ENCODE data around the gene TSPAN3.

The TSPAN3 gene

GRCh38 chr15:77030928-77031375 is 40.0 kb downstream of the TSPAN3 start:
- TF ChIP-seq CTCF (IDR thresholded peaks at IDR 0.05; ENCODE audit: insufficient read depth, low read length, missing control alignments) = no peak
- CTCF ChIA-PET = interaction anchor here (1.0 to 8.8 kb wide), 4 partner anchors 6 to 513 kb away, joined by 3 to 106 read pairs (median 12); no protein-coding TSS in a partner anchor
- DNase-seq (ENCODE audit: low read depth, low spot score) = no peak
- POLR2A ChIA-PET = no interaction called here
- no peak overlapping the region for H3K4me3 ChIP-seq (ENCODE audit: low read depth, low read length)

DNA sequence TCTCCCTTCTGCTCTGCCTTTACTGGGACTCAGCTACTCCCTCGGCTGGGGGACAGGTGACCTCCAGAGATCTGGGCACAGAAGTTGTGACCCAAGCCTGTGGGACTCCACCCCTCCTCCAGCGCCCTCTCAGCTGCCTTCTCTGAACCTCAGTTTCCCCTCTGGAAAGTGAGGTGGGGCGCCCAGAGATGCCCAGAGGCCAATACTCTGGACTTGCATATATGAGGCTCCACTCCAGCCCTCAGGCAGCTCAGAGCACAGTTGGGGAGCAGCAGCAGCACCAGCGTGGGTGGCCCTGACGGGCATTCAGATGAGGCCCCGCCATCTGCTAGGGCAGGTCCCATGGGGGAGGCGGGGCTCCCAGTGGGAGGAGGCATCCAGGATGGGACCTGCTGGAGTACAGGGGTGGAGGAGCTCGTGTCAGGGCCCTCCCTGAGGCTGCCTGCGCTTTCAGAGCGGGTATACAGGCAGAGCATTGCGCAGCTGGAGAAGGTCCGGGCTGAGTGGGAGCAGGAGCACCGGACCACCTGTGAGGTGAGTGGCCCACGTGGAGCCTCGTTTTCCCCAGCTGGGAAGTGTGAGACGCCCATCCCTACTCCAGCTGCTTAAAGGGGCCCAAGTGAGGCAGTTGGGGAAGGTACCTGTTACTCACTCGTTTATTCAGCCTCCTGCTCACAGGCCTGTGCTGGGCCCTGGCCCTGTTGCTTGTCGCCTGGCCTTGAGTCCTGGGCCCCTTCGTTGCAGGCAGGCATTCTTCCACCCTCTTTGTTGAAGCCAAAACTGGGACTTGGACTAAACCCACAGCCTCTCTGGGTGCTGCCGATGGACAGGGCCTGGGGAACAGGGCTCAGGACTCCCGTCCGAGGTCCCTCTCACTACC is 40.6 kb downstream of the TSPAN3 start:
- no peak overlapping the region for H3K4me3 ChIP-seq (ENCODE audit: low read depth, low read length)
- no peak for TF ChIP-seq CTCF (IDR thresholded peaks at IDR 0.05; ENCODE audit: insufficient read depth, low read length, missing control alignments)
- CTCF ChIA-PET = interaction anchor here (0.8 to 8.8 kb wide), 4 partner anchors 6 to 513 kb away, joined by 4 to 106 read pairs (median 12); no protein-coding TSS in a partner anchor
- POLR2A ChIA-PET = no interaction called here
- DNase-seq (ENCODE audit: low read depth, low spot score) = no peak

DNA sequence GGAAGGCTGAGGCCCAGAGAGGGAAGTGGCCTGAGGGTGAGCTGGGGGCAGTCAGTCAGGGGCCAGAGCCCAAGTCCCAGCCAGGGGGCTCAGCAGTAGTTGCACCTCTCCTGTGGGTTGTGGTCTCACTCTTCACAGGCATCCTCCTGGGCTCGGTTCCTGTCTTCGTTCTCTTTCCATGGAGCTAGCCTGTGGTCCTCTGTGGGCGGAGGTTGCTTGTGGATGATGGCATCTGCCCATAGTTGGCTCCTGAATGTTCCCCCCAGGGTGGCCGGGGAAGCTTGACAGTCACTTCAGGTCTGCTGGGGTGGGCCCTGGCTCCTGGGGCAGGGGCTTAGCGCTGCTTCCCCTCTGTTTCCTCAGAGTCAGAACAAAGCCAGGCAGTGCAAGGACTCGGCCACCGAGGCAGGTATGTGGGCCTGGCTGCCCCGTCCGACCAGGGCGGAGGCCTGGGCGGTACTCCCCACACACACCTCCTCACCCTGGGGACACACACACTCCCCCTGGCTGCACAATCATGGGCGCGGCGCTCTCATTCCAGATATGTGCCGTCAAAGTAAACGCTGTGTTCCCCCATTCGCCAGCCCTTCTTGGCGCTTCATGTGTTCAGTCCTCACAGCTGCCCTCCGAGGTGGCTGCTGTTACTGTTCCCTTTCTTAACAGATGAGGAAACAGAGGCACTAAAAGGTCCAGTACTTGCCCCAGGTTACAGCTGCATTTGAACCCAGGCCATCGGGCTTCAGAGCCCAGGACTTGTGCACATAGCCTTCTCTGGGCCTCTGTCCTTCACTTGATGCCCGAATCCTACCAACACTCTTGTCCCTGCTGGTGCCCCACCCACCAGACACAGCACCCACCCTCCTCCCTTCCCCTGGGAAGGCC is 41.5 kb downstream of the TSPAN3 start:
- no peak overlapping the region for H3K4me3 ChIP-seq (ENCODE audit: low read depth, low read length)
- no peak for TF ChIP-seq CTCF (IDR thresholded peaks at IDR 0.05; ENCODE audit: insufficient read depth, low read length, missing control alignments)
- POLR2A ChIA-PET = no interaction called here
- CTCF ChIA-PET = interaction anchor here (0.8 to 8.8 kb wide), 2 partner anchors 5 to 514 kb away, joined by 4 to 106 read pairs; no protein-coding TSS in a partner anchor
- DNase-seq (ENCODE audit: low read depth, low spot score) = no peak

- ChIA-PET POLR2A (no interaction called here), CTCF (interaction anchor here (3.0 kb wide), 1 partner anchor 515 kb away, joined by 10 read pairs; no protein-coding TSS in a partner anchor)
- DNase-seq (ENCODE audit: low read depth, low spot score) = no peak
- no peak for TF ChIP-seq CTCF (IDR thresholded peaks at IDR 0.05; ENCODE audit: insufficient read depth, low read length, missing control alignments)
- 0 out of 2 replicates have a peak overlapping the region, but pooled peaks have one; percentile 8 for H3K4me3 ChIP-seq (ENCODE audit: low read depth, low read length)
These were observed 42.3 kb downstream of the TSPAN3 start for GRCh38 chr15:77028451-77029165.

DNA sequence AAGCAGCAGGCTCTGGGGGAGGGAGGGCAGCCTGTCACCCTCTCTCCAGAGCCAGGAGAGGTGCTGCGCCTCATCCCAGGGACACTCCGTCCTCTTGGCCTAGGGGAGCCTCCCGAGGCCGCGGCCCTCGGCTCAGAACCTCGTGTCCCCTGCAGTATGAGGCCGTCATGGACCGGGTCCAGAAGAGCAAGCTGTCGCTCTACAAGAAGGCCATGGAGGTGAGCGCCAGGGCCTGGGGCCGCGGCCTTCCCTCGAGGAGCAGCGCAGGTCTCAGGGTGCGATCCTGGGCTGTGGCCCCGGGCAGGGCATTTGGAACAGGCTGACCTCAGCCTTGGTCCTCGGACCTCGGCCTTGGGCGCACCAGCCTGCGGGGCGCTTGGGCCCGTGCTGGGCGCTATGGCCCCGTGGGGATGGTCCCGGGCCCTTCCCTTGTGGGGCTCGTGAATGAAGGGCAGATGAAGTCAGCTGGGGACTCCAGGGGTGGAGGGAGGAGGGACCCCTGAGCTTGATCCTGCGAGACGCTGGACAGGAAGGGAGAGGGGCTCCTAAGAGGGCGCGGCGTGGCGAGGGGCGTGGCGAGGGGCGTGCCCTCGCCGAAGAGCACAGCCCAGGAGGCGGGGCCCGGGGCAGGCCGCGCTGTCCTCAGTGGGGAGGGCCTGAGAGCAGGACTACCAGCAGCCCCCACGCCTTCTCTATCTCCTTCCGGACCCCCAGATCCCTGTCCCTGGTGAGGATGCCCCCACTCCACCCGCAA is 43.0 kb downstream of the TSPAN3 start:
- TF ChIP-seq CTCF (IDR thresholded peaks at IDR 0.05; ENCODE audit: insufficient read depth, low read length, missing control alignments) = no peak
- ChIA-PET CTCF (interaction anchor here (2.0 to 6.6 kb wide), 3 partner anchors 6 to 516 kb away, joined by 6 to 106 read pairs (median 10); no protein-coding TSS in a partner anchor), POLR2A (no interaction called here)
- 0 out of 2 replicates have a peak overlapping the region, but pooled peaks have one; percentile 8 for H3K4me3 ChIP-seq (ENCODE audit: low read depth, low read length)
- no peak for DNase-seq (ENCODE audit: low read depth, low spot score)
